ENCODE data around the gene SRGAP3.

The SRGAP3 gene

GRCh38 chr3:9226326-9226725 is 23.1 kb downstream of the SRGAP3 start:
- no peaks in the 10 kb centered on the region for H3K9me2 ChIP-seq (replicated peaks; ENCODE audit: low read depth, low read length)
- H3K9ac ChIP-seq (ENCODE audit: low read depth, low read length, poor library complexity, severe bottlenecking), result no peak overlapping the region
- no peak overlapping the region for H2AFZ ChIP-seq (ENCODE audit: low read length)
- no peaks in the 10 kb centered on the region for H3K36me3 ChIP-seq (ENCODE audit: insufficient read depth, low read length)
- H3K9me3 ChIP-seq (ENCODE audit: insufficient read depth, low read depth, low read length), result no peaks in the 10 kb centered on the region
- peaks cover 55% of the 10 kb centered on the region for H3K4me1 ChIP-seq (ENCODE audit: insufficient read depth, low read length, poor library complexity, severe bottlenecking)
- TF ChIP-seq EZH2phosphoT487 (IDR thresholded peaks at IDR 0.05; ENCODE audit: borderline replicate concordance) (no peak), CTCF (conservative IDR thresholded peaks at IDR 0.05; ENCODE audit: low read length) (no peak)
- H3K4me2 ChIP-seq (ENCODE audit: low read depth, low read length, poor library complexity, severe bottlenecking), result no peak overlapping the region
- H3K27me3 ChIP-seq (ENCODE audit: insufficient read depth, low read length, poor library complexity, severe bottlenecking), result no peaks in the 10 kb centered on the region
- no peaks in the 10 kb centered on the region for H4K20me1 ChIP-seq (ENCODE audit: insufficient read depth, low read length, poor library complexity, severe bottlenecking)
- no peaks in the 10 kb centered on the region for H3F3A ChIP-seq (ENCODE audit: low read depth)
- H3K79me2 ChIP-seq (ENCODE audit: insufficient read depth, low read length), result peaks cover 79% of the 10 kb centered on the region
- no peak overlapping the region for H3K4me3 ChIP-seq (ENCODE audit: low read length, poor library complexity, severe bottlenecking)

- H3K36me3 ChIP-seq (ENCODE audit: insufficient read depth, low read length), result no peaks in the 10 kb centered on the region
- H3K4me1 ChIP-seq (ENCODE audit: insufficient read depth, low read length, poor library complexity, severe bottlenecking), result peaks cover 55% of the 10 kb centered on the region
- H3K9me3 ChIP-seq (ENCODE audit: insufficient read depth, low read depth, low read length), result no peaks in the 10 kb centered on the region
- H3K4me3 ChIP-seq (ENCODE audit: low read length, poor library complexity, severe bottlenecking), result no peak overlapping the region
- H3F3A ChIP-seq (ENCODE audit: low read depth), result no peaks in the 10 kb centered on the region
- TF ChIP-seq EZH2phosphoT487 (IDR thresholded peaks at IDR 0.05; ENCODE audit: borderline replicate concordance) (no peak), CTCF (conservative IDR thresholded peaks at IDR 0.05; ENCODE audit: low read length) (no peak)
- no peak overlapping the region for H3K9ac ChIP-seq (ENCODE audit: low read depth, low read length, poor library complexity, severe bottlenecking)
- H3K4me2 ChIP-seq (ENCODE audit: low read depth, low read length, poor library complexity, severe bottlenecking), result no peak overlapping the region
- no peaks in the 10 kb centered on the region for H3K9me2 ChIP-seq (replicated peaks; ENCODE audit: low read depth, low read length)
- H3K27me3 ChIP-seq (ENCODE audit: insufficient read depth, low read length, poor library complexity, severe bottlenecking), result no peaks in the 10 kb centered on the region
- H3K79me2 ChIP-seq (ENCODE audit: insufficient read depth, low read length), result peaks cover 85% of the 10 kb centered on the region
- no peak overlapping the region for H2AFZ ChIP-seq (ENCODE audit: low read length)
- no peaks in the 10 kb centered on the region for H4K20me1 ChIP-seq (ENCODE audit: insufficient read depth, low read length, poor library complexity, severe bottlenecking)
These were observed 24.2 kb downstream of the SRGAP3 start for GRCh38 chr3:9225268-9225667.

- Histone ChIP-seq H3K9me3 (ENCODE audit: insufficient read depth, low read depth, low read length) (no peaks in the 10 kb centered on the region), H3K9me2 (replicated peaks; ENCODE audit: low read depth, low read length) (no peaks in the 10 kb centered on the region), H3F3A (ENCODE audit: low read depth) (no peaks in the 10 kb centered on the region), H3K9ac (ENCODE audit: low read depth, low read length, poor library complexity, severe bottlenecking) (no peak overlapping the region), H3K4me2 (ENCODE audit: low read depth, low read length, poor library complexity, severe bottlenecking) (no peak overlapping the region), H3K4me1 (ENCODE audit: insufficient read depth, low read length, poor library complexity, severe bottlenecking) (peaks cover 50% of the 10 kb centered on the region), H3K4me3 (ENCODE audit: low read length, poor library complexity, severe bottlenecking) (no peak overlapping the region), H3K36me3 (ENCODE audit: insufficient read depth, low read length) (no peaks in the 10 kb centered on the region), H2AFZ (ENCODE audit: low read length) (no peak overlapping the region), H3K79me2 (ENCODE audit: insufficient read depth, low read length) (peaks cover 88% of the 10 kb centered on the region), H3K27me3 (ENCODE audit: insufficient read depth, low read length, poor library complexity, severe bottlenecking) (no peaks in the 10 kb centered on the region), H4K20me1 (ENCODE audit: insufficient read depth, low read length, poor library complexity, severe bottlenecking) (no peaks in the 10 kb centered on the region)
- TF ChIP-seq CTCF (conservative IDR thresholded peaks at IDR 0.05; ENCODE audit: low read length) (peak; percentile 37), EZH2phosphoT487 (IDR thresholded peaks at IDR 0.05; ENCODE audit: borderline replicate concordance) (no peak)
These were observed 25.0 kb downstream of the SRGAP3 start for GRCh38 chr3:9224490-9224889.

All from Loucy (cell line).